Measurements from ENCODE around the gene COL1A2.

DNA sequence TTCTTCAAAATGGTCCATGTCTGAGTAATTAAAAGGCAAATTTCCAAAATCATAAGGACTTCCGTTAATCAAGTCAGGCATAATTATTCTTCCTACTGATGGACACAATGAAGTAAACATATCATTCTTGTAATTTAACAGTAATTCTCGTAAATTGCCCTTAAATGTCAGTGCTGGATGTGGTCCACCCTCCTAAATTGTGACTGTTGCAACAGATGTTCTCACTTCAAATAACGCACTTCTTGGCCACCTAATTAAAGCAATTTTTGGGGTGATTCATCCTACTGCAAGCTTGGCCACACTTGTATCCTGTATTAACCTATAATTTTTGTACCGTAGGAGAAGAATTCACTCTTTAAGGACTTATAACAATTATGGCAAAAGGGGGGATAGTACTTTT lies 1.9 kb downstream of the COL1A2 start:
- TF ChIP-seq, protein P1, sequence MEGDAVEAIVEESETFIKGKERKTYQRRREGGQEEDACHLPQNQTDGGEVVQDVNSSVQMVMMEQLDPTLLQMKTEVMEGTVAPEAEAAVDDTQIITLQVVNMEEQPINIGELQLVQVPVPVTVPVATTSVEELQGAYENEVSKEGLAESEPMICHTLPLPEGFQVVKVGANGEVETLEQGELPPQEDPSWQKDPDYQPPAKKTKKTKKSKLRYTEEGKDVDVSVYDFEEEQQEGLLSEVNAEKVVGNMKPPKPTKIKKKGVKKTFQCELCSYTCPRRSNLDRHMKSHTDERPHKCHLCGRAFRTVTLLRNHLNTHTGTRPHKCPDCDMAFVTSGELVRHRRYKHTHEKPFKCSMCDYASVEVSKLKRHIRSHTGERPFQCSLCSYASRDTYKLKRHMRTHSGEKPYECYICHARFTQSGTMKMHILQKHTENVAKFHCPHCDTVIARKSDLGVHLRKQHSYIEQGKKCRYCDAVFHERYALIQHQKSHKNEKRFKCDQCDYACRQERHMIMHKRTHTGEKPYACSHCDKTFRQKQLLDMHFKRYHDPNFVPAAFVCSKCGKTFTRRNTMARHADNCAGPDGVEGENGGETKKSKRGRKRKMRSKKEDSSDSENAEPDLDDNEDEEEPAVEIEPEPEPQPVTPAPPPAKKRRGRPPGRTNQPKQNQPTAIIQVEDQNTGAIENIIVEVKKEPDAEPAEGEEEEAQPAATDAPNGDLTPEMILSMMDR (IDR thresholded peaks at IDR 0.05; ENCODE audit: poor library complexity, severe bottlenecking) = no peak
- TF ChIP-seq RAD21 (conservative IDR thresholded peaks at IDR 0.05) = no peak
- no peak for TF ChIP-seq TAF1 (IDR thresholded peaks at IDR 0.05; ENCODE audit: low read depth)
- TF ChIP-seq EZH2 (IDR thresholded peaks at IDR 0.05; ENCODE audit: borderline replicate concordance, insufficient read depth, low read length, poor library complexity, severe bottlenecking) = no peak
- TF ChIP-seq EP300 (conservative IDR thresholded peaks at IDR 0.05; ENCODE audit: poor library complexity, severe bottlenecking) = no peak
- TF ChIP-seq SMC3 (conservative IDR thresholded peaks at IDR 0.05; ENCODE audit: poor library complexity) = no peak
- no peak for TF ChIP-seq POLR2AphosphoS5 (IDR thresholded peaks at IDR 0.05)
- TF ChIP-seq, protein P2, sequence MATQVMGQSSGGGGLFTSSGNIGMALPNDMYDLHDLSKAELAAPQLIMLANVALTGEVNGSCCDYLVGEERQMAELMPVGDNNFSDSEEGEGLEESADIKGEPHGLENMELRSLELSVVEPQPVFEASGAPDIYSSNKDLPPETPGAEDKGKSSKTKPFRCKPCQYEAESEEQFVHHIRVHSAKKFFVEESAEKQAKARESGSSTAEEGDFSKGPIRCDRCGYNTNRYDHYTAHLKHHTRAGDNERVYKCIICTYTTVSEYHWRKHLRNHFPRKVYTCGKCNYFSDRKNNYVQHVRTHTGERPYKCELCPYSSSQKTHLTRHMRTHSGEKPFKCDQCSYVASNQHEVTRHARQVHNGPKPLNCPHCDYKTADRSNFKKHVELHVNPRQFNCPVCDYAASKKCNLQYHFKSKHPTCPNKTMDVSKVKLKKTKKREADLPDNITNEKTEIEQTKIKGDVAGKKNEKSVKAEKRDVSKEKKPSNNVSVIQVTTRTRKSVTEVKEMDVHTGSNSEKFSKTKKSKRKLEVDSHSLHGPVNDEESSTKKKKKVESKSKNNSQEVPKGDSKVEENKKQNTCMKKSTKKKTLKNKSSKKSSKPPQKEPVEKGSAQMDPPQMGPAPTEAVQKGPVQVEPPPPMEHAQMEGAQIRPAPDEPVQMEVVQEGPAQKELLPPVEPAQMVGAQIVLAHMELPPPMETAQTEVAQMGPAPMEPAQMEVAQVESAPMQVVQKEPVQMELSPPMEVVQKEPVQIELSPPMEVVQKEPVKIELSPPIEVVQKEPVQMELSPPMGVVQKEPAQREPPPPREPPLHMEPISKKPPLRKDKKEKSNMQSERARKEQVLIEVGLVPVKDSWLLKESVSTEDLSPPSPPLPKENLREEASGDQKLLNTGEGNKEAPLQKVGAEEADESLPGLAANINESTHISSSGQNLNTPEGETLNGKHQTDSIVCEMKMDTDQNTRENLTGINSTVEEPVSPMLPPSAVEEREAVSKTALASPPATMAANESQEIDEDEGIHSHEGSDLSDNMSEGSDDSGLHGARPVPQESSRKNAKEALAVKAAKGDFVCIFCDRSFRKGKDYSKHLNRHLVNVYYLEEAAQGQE (IDR thresholded peaks at IDR 0.05; ENCODE audit: borderline replicate concordance) = no peak
